ENCODE data around the gene SLC35F1. TPM values are rescaled to one million over a fixed set of nuclear protein-coding genes. Genes with fewer than 3 reads are reported as not detected.
A peak's percentile ranks its signal among the peaks of the same experiment; 100 is the strongest.
"Not testable (repeated sequence)": the region's sequence is repeated elsewhere in the genome, so short reads cannot be mapped to it uniquely, and the experiment has no call there.

Gene SLC35F1
- total RNA-seq, 1 donor from 2014 or later = not detected

- no peak for DNase-seq
- Mint-ChIP-seq H3K36me3 (ENCODE audit: low read depth) (no peaks in the 10 kb centered on the region), H3K4me3 (no peak overlapping the region), H3K4me1 (no peaks in the 10 kb centered on the region), H3K9me3 (peaks cover 11% of the 10 kb centered on the region), H3K27ac (no peak overlapping the region), H3K27me3 (no peaks in the 10 kb centered on the region)
- CTCF ChIA-PET = interaction anchor here (1.0 to 1.3 kb wide), 2 partner anchors 13 to 15 kb away, joined by 3 read pairs; no protein-coding TSS in a partner anchor
- no peak for TF ChIP-seq CTCF (IDR thresholded peaks at IDR 0.05)
- intact Hi-C loops (cut with micrococcal nuclease) = no loop called here
- no peak for ATAC-seq (ENCODE audit: low read depth)
- POLR2A ChIA-PET = no interaction called here
Observed at GRCh38 chr6:117961301-117961700, 54.2 kb downstream of the SLC35F1 start.

GRCh38 chr6:117965763-117966162, 58.7 kb downstream of the SLC35F1 start:
- H3K4me1 Mint-ChIP-seq = not testable (repeated sequence)

GRCh38 chr6:117971637-117972036, 64.6 kb downstream of the SLC35F1 start:
- ChIA-PET CTCF (no interaction called here), POLR2A (no interaction called here)
- no peak for ATAC-seq (ENCODE audit: low read depth)
- no peak for DNase-seq
- Mint-ChIP-seq H3K4me1 (no peaks in the 10 kb centered on the region), H3K9me3 (peaks cover 10% of the 10 kb centered on the region), H3K4me3 (no peak overlapping the region), H3K36me3 (ENCODE audit: low read depth) (no peaks in the 10 kb centered on the region), H3K27ac (no peak overlapping the region), H3K27me3 (no peaks in the 10 kb centered on the region)
- TF ChIP-seq CTCF (IDR thresholded peaks at IDR 0.05) = no peak
- intact Hi-C loops (cut with micrococcal nuclease) = loop anchor here (10.0 kb wide), 1 partner anchor 833 kb away; no protein-coding TSS in a partner anchor

More at GRCh38 chr6:117965763-117966162, 58.7 kb downstream of the SLC35F1 start:
- POLR2A ChIA-PET; H3K27ac Mint-ChIP-seq; DNase-seq; intact Hi-C loops (cut with micrococcal nuclease); H3K4me3 Mint-ChIP-seq; ATAC-seq (ENCODE audit: low read depth); H3K36me3 Mint-ChIP-seq (ENCODE audit: low read depth); H3K27me3 Mint-ChIP-seq: not testable (repeated sequence)
- peaks cover 12% of the 10 kb centered on the region for H3K9me3 Mint-ChIP-seq
- CTCF ChIA-PET = interaction anchor here (1.2 kb wide), 1 partner anchor 10 kb away, joined by 4 read pairs; no protein-coding TSS in a partner anchor

DNA sequence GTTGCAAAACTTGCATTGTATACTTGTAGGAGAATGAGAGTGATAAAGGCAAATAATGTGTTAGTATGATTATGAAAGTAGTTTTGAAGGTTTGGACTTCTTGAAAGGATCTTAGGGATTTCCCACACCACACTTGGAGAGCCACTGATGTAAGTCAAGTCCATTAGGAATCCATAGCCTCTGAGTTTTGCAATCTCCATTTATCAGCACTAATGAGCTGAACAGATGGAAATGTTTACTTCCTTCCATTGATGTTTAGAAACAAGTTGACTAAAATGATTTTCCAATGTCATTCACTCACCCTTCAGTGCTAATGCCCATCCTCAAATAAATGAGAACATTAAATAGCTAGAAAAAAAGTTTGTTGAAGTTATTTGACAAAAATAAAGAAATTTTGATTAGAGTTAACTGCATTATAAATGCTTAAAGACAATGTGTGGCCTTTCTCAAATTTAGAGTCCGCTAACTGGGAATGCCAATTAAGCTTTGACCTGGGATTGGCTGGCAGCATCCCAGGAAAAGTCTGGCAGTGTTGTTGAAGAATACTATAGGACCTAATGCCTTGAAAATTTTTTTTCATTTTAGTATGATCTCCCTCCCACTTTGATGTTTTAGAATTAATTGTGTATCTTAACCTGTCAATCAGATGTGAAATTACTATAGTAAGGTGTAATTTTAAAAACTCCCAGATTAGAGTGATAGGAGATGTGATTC, 68.0 kb downstream of the SLC35F1 start:
- no peaks in the 10 kb centered on the region for H3K4me1 Mint-ChIP-seq
- DNase-seq (no peak), ATAC-seq (ENCODE audit: low read depth) (no peak)
- H3K4me3 Mint-ChIP-seq = no peak overlapping the region
- ChIA-PET CTCF (interaction anchor here (0.9 to 1.5 kb wide), 6 partner anchors 10 to 1135 kb away, joined by 3 to 8 read pairs (median 4); no protein-coding TSS in a partner anchor), POLR2A (no interaction called here)
- no peak for TF ChIP-seq CTCF (IDR thresholded peaks at IDR 0.05)
- peaks cover 10% of the 10 kb centered on the region for H3K9me3 Mint-ChIP-seq
- no peaks in the 10 kb centered on the region for H3K36me3 Mint-ChIP-seq (ENCODE audit: low read depth)
- H3K27ac Mint-ChIP-seq = no peak overlapping the region
- intact Hi-C loops (cut with micrococcal nuclease) = loop anchor here (10.0 kb wide), 1 partner anchor 830 kb away; no protein-coding TSS in a partner anchor
- no peaks in the 10 kb centered on the region for H3K27me3 Mint-ChIP-seq

DNA sequence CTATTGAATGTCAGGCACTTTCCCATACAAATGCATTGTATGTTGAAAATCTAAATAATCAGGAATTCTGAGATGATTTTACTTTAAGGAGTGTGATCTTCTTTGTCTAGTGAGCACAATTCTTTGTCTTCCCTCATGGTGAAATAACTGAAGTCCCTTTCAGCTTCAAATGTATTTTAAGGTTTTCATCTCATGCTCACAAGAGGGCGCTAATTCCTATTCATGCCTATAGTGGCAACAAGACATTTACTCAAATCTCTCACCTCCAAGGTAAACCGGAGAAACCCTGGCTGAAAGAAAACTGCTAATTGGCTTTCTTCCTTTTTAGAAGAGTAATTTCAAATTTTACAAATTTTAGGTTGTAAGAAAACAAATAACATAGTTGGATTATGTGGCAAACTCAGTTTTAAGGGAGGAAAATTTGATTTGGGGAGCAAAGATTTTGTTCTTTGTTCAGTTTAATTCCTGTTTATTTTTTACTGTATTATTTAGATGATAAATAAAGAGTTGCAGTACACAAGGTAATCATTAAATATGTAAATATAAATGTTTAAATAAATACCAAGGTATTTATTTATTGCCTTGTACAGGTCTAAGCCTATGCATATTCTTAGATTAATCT, 69.1 kb downstream of the SLC35F1 start:
- Mint-ChIP-seq H3K36me3 (ENCODE audit: low read depth) (no peaks in the 10 kb centered on the region), H3K27me3 (no peaks in the 10 kb centered on the region), H3K9me3 (peaks cover 7% of the 10 kb centered on the region), H3K4me1 (no peaks in the 10 kb centered on the region), H3K27ac (no peak overlapping the region), H3K4me3 (no peak overlapping the region)
- DNase-seq (no peak), ATAC-seq (ENCODE audit: low read depth) (no peak)
- peak; percentile 23 for TF ChIP-seq CTCF (IDR thresholded peaks at IDR 0.05)
- POLR2A ChIA-PET = no interaction called here
- CTCF ChIA-PET = interaction anchor here (0.8 to 1.5 kb wide), 8 partner anchors 9 to 1134 kb away, joined by 3 to 8 read pairs (median 4); no protein-coding TSS in a partner anchor
- intact Hi-C loops (cut with micrococcal nuclease) = loop anchor here (1.0 to 10.0 kb wide), 5 partner anchors 533 to 1134 kb away; no protein-coding TSS in a partner anchor

Measured in activated B cell treated with CpG ODN at 0.5 μM for 24 hours (primary cell).